Chondrocyte (in vitro differentiated cells): Measurements from ENCODE around the gene DIS3L2. TPM values are rescaled to one million over a fixed set of nuclear protein-coding genes. Genes with fewer than 3 reads are reported as not detected.
"Not testable (repeated sequence)": the region's sequence is repeated elsewhere in the genome, so short reads cannot be mapped to it uniquely, and the experiment has no call there.

Experiments
- DNase-seq: peaks from one replicate; pipeline ENCODE4 v3.0.0; 2021; ENCODE audit warnings: mixed read lengths, low spot score
- H3K27ac Mint-ChIP-seq: one replicate; pipeline ENCODE4 v1.8.0; 2021; ENCODE audit warnings: mild to moderate bottlenecking, moderate library complexity, mixed read lengths; ENCODE audit not compliant: unreplicated experiment
- H3K27me3 Mint-ChIP-seq: 2 replicates; pipeline ENCODE4 v1.8.0; 2021; ENCODE audit warnings: low read depth, mixed read lengths
- H3K36me3 Mint-ChIP-seq: 2 replicates; pipeline ENCODE4 v1.8.0; 2021; ENCODE audit warnings: low read depth, mixed read lengths
- H3K4me1 Mint-ChIP-seq: 2 replicates; pipeline ENCODE4 v1.8.0; 2021; ENCODE audit warnings: low read depth, mild to moderate bottlenecking, mixed read lengths
- H3K4me3 Mint-ChIP-seq: one replicate; pipeline ENCODE4 v1.8.0; 2021; ENCODE audit warnings: mild to moderate bottlenecking, moderate library complexity, mixed read lengths; ENCODE audit not compliant: unreplicated experiment
- H3K9me3 Mint-ChIP-seq: 2 replicates; pipeline ENCODE4 v1.8.0; 2021; ENCODE audit warnings: low read depth, mixed read lengths
- total RNA-seq: library from RNA; stranded (reverse); gene quantifications from 3 replicates; pipeline ENCODE4 v1.2.1, GENCODE V29; 2021
- TF ChIP-seq, protein P1 (sequence below): fragments of 200-600 bp; sonication (generic); IDR thresholded peaks from 2 replicates; pipeline ENCODE4 v1.5.0; 2021; ENCODE audit warnings: antibody characterized with exemption, mild to moderate bottlenecking, moderate library complexity

Gene DIS3L2
- total RNA-seq, 1 donor from 2014 or later = 17.5 TPM

DNA sequence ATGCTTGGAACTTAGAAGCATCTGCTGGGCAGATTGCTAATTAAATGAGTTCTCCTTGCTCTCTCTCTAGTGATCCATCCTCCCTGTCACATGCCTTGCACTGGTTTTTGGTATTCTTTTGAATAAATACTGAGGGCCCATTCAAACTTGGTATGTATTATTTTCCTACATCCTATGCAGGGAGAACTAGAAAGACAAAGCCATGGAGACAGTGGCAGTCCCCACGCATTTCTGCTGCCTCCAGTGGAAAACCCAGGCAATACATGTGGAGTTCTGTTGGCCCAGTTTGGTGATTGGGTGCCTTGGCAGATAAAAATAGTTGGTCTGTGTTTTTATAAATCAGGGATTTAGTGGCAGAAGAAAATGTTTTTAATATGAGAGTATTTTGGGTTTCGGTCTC, 68.7 kb downstream of the DIS3L2 start:
- H3K27me3 Mint-ChIP-seq = no peaks in the 10 kb centered on the region
- H3K4me3 Mint-ChIP-seq = no peak overlapping the region
- TF ChIP-seq, protein P1, sequence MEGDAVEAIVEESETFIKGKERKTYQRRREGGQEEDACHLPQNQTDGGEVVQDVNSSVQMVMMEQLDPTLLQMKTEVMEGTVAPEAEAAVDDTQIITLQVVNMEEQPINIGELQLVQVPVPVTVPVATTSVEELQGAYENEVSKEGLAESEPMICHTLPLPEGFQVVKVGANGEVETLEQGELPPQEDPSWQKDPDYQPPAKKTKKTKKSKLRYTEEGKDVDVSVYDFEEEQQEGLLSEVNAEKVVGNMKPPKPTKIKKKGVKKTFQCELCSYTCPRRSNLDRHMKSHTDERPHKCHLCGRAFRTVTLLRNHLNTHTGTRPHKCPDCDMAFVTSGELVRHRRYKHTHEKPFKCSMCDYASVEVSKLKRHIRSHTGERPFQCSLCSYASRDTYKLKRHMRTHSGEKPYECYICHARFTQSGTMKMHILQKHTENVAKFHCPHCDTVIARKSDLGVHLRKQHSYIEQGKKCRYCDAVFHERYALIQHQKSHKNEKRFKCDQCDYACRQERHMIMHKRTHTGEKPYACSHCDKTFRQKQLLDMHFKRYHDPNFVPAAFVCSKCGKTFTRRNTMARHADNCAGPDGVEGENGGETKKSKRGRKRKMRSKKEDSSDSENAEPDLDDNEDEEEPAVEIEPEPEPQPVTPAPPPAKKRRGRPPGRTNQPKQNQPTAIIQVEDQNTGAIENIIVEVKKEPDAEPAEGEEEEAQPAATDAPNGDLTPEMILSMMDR = peak; percentile 27
- no peak overlapping the region for H3K27ac Mint-ChIP-seq
- peaks cover 21% of the 10 kb centered on the region for H3K9me3 Mint-ChIP-seq
- peaks cover 34% of the 10 kb centered on the region for H3K36me3 Mint-ChIP-seq
- peaks cover 15% of the 10 kb centered on the region for H3K4me1 Mint-ChIP-seq
- DNase-seq = no peak

DNA sequence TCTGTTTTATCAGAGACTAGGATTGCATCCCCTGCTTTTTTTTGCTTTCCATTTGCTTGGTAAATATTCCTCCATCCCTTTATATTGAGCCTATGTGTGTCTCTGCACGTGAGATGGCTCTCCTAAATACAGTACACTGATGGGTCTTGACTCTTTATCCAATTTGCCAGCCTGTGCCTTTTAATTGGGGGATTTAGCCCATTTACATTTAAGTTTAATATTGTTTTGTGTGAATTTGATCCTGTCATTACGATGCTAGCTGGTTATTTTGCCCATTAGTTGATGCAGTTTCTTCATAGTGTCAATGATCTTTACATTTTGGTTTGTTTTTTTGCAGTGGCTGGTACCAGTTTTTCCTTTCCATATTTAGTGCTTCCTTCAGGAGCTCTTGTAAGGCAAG, 73.8 kb downstream of the DIS3L2 start:
- H3K27ac Mint-ChIP-seq, H3K4me3 Mint-ChIP-seq, DNase-seq, H3K4me1 Mint-ChIP-seq, H3K27me3 Mint-ChIP-seq: not testable (repeated sequence)
- peaks cover 30% of the 10 kb centered on the region for H3K9me3 Mint-ChIP-seq
- H3K36me3 Mint-ChIP-seq = peaks cover 35% of the 10 kb centered on the region

DNA sequence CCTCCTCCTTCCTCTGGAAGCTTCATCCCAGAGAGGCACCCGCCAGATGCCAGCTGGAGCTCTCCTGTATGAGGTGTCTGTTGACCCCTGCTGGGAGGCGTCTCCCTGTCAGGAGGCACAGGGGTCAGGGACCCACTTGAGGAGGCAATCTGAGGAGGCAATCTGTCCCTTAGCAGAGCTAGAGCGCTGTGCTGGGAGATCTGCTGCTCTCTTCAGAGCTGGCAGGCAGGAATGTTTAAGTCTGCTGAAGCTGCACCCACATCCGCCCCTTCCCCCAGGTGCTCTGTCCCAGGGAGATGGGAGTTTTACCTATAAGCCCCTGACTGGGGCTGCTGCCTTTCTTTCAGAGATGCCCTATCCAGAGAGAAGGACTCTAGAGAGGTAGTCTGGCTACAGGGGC, 75.4 kb downstream of the DIS3L2 start:
- peaks cover 30% of the 10 kb centered on the region for H3K36me3 Mint-ChIP-seq
- H3K27me3 Mint-ChIP-seq, H3K4me1 Mint-ChIP-seq, DNase-seq, H3K4me3 Mint-ChIP-seq, H3K27ac Mint-ChIP-seq: not testable (repeated sequence)
- peaks cover 30% of the 10 kb centered on the region for H3K9me3 Mint-ChIP-seq

DNA sequence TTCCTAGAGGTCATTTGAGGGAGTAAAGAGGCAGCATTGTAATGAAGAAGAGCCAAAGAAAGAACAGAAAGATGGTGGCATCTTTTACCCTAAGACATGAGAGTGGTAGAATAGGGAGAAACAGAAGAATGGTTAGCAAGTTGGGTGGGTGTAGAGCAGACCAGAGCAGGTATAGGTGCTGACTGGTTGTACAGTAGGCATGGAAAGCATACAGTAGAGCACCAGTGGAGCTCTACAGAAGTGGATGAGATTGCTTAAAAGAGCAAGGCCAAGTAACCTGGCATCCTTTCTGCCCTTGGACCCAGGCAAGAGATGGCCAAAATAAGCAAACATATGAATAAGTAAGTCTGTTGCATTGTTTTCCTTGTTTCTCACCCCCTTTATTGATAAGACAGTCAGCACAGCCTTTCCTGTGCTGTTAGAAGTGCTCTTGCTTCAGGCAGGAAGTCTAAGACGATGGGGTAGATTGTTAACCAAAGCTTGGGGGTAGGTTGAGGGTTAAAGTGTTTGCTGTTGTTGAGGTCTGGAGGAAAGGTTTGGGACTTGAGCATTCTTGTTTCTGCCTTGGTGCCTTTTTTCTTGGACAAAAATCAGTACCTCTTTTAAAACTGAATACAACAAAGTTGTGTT, 76.9 kb downstream of the DIS3L2 start:
- no peak for DNase-seq
- no peak overlapping the region for H3K27ac Mint-ChIP-seq
- H3K4me3 Mint-ChIP-seq = no peak overlapping the region
- TF ChIP-seq, protein P1 = no peak
- H3K4me1 Mint-ChIP-seq = no peaks in the 10 kb centered on the region
- H3K27me3 Mint-ChIP-seq = no peaks in the 10 kb centered on the region
- peaks cover 22% of the 10 kb centered on the region for H3K36me3 Mint-ChIP-seq
- peaks cover 24% of the 10 kb centered on the region for H3K9me3 Mint-ChIP-seq

DNA sequence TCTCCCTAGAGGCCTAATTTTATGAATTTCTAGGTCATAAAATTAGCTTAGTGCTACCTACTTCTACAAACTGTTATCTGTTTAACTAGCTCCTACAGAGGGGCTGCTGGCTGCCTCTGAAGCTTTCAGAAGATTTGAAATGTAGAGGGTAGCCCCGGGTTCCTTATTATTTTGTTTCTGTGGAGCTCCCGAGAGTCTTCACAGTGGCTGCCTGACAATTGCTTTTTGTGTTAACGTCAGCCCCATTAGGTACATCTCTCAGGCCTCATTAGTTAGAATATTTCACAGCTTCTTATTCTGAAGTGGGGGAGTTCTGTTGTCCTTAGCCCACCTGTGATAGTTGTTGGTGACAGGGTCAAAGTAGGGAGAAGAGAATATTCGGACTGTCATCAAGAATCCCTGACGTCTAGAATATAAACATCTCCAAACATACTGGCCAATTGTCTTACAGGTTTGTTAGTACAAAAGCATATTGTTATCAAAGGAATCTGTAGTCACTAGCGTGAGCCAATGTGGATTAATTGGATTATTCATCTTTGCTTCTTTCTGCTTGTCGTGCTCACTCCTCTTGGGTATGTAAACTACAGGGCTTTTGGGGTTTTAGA, 77.5 kb downstream of the DIS3L2 start:
- TF ChIP-seq, protein P1 = no peak
- peaks cover 22% of the 10 kb centered on the region for H3K9me3 Mint-ChIP-seq
- no peak overlapping the region for H3K27ac Mint-ChIP-seq
- peaks cover 19% of the 10 kb centered on the region for H3K36me3 Mint-ChIP-seq
- H3K4me3 Mint-ChIP-seq = no peak overlapping the region
- no peak for DNase-seq
- H3K27me3 Mint-ChIP-seq = no peaks in the 10 kb centered on the region
- no peaks in the 10 kb centered on the region for H3K4me1 Mint-ChIP-seq

DNA sequence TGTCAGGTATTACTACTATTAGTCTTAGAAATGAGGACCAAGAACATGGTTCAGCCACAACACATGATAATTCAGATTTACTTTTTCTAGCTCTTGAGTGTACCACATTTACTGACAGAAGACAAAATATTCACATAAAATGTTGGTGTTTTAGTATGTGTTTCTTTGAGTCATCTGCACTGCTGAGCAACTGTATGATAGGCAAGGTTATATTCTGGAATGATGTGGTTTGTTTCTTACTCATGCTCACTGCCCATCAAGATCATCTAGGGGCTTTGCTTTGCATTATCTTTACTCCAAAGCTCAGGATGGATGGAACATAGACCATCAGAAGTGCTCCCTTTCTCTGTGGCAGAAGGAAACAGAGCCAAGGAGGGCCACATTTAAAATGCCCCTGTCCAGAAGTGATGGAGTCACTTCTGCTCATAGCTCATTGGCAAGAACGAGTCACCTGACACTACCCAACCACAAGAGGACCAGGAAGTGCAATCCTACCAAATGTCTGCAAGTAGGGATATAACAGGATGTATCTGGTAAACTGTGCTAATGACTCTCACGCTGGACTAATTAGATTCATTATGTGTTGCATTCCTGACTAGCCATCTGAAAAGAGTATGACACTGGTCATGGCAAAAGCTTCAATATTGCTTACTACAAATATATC, 81.5 kb downstream of the DIS3L2 start:
- Mint-ChIP-seq H3K36me3 (peaks cover 7% of the 10 kb centered on the region), H3K4me1 (no peaks in the 10 kb centered on the region), H3K27me3 (no peaks in the 10 kb centered on the region), H3K4me3 (no peak overlapping the region), H3K9me3 (no peaks in the 10 kb centered on the region), H3K27ac (no peak overlapping the region)
- no peak for DNase-seq
- TF ChIP-seq, protein P1 = no peak
